A549 (cell line): ENCODE data around the gene RIPPLY3.

Experiments used
- E2F6 ChIP-seq: IDR thresholded peaks from 2 replicates; pipeline ENCODE4 v1.6.1; 2012; ENCODE audit warnings: low read depth, borderline replicate concordance
- ESRRA ChIP-seq: fragments of 150-350 bp; IDR thresholded peaks from 2 replicates; pipeline ENCODE4 v1.6.1; 2014; ENCODE audit warnings: mild to moderate bottlenecking, low read length, borderline replicate concordance
- HDAC2 ChIP-seq: fragments of 200-600 bp; sonication (generic); IDR thresholded peaks from 2 replicates; pipeline ENCODE4 v1.6.1; 2016
- MAX ChIP-seq: IDR thresholded peaks from 2 replicates; pipeline ENCODE4 v1.6.1; 2012
- NFE2L2 ChIP-seq: fragments of 150-350 bp; conservative IDR thresholded peaks from 2 replicates; pipeline ENCODE4 v1.6.1; 2014; ENCODE audit warnings: low read length
- POLR2A ChIP-seq: IDR thresholded peaks from 2 replicates; pipeline ENCODE4 v1.6.1; 2012; ENCODE audit warnings: mild to moderate bottlenecking, low read length
- RAD21 ChIP-seq, 2 experiments: fragments of >200 bp in 1 of 2; sonication (Bioruptor Twin) in 1 of 2; formaldehyde crosslinking in 1 of 2; IDR thresholded peaks in 1 of 2; conservative IDR thresholded peaks in 1 of 2; 2 replicates in 1 of 2; 3 replicates in 1 of 2; pipeline ENCODE4 v1.6.1; 2012 to 2018; ENCODE audit warnings: inconsistent platforms in 1 of 2
- RFX5 ChIP-seq: fragments of 450-650 bp; IDR thresholded peaks from 2 replicates; pipeline ENCODE4 v1.7.1; 2014; ENCODE audit warnings: antibody characterized with exemption, mild to moderate bottlenecking, moderate library complexity
- TF ChIP-seq, protein P1 (sequence below): fragments of 150-350 bp; IDR thresholded peaks from 2 replicates; pipeline ENCODE4 v1.6.1; 2014; ENCODE audit warnings: low read depth, mild to moderate bottlenecking, low read length
- TF ChIP-seq, protein P2 (sequence below): fragments of >200 bp; sonication (Bioruptor Twin); formaldehyde crosslinking; IDR thresholded peaks from 3 replicates; pipeline ENCODE4 v1.5.1; 2016

GRCh38 chr21:37061926-37062592 lies 55.6 kb downstream of the RIPPLY3 start:
- TF ChIP-seq POLR2A (no peak), MAX (no peak), ESRRA (no peak), E2F6 (no peak), RFX5 (no peak), HDAC2 (no peak), RAD21 (conservative IDR thresholded peaks at IDR 0.05 in 1 of 2, IDR thresholded peaks at IDR 0.05 in 1 of 2) (no peak), NFE2L2 (no peak)
- TF ChIP-seq, protein P1, sequence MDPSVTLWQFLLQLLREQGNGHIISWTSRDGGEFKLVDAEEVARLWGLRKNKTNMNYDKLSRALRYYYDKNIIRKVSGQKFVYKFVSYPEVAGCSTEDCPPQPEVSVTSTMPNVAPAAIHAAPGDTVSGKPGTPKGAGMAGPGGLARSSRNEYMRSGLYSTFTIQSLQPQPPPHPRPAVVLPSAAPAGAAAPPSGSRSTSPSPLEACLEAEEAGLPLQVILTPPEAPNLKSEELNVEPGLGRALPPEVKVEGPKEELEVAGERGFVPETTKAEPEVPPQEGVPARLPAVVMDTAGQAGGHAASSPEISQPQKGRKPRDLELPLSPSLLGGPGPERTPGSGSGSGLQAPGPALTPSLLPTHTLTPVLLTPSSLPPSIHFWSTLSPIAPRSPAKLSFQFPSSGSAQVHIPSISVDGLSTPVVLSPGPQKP: no peak
- TF ChIP-seq, protein P2, sequence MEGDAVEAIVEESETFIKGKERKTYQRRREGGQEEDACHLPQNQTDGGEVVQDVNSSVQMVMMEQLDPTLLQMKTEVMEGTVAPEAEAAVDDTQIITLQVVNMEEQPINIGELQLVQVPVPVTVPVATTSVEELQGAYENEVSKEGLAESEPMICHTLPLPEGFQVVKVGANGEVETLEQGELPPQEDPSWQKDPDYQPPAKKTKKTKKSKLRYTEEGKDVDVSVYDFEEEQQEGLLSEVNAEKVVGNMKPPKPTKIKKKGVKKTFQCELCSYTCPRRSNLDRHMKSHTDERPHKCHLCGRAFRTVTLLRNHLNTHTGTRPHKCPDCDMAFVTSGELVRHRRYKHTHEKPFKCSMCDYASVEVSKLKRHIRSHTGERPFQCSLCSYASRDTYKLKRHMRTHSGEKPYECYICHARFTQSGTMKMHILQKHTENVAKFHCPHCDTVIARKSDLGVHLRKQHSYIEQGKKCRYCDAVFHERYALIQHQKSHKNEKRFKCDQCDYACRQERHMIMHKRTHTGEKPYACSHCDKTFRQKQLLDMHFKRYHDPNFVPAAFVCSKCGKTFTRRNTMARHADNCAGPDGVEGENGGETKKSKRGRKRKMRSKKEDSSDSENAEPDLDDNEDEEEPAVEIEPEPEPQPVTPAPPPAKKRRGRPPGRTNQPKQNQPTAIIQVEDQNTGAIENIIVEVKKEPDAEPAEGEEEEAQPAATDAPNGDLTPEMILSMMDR: no peak
